Small intestine (tissue), 7 donors: ENCODE results near the gene CCR4. TPM values are rescaled to one million over a fixed set of nuclear protein-coding genes. Genes with fewer than 3 reads are reported as not detected.
"Not testable (repeated sequence)": the region's sequence is repeated elsewhere in the genome, so short reads cannot be mapped to it uniquely, and the experiment has no call there.

ENCODE experiments used
- DNase-seq, 2 donors: peaks; one replicate each; pipeline versions ENCODE4 v3.0.0 to v3.0.0-alpha.2; 2013
- FAIRE-seq: peaks from 2 replicates; lab custom pipeline; 2012; peaks lifted over from hg19 to GRCh38; lab: Jason Lieb, UNC
- H3K27ac ChIP-seq, 3 donors: one replicate each; pipeline ENCODE4 v1.5.1; 2013; ENCODE audit warnings: low read length in 2 of 3, mild to moderate bottlenecking in 2 of 3, control low read depth in 1 of 3, inconsistent platforms in 1 of 3, low read depth in 1 of 3, moderate library complexity in 1 of 3
- H3K27me3 ChIP-seq, 3 donors: one replicate each; pipeline ENCODE4 v1.6.1; 2013; ENCODE audit warnings: low read length in 3 of 3, inconsistent platforms in 1 of 3; ENCODE audit not compliant: control insufficient read depth in 3 of 3, insufficient read depth in 3 of 3
- H3K36me3 ChIP-seq, 3 donors: one replicate each; pipeline ENCODE4 v1.6.1; 2013; ENCODE audit warnings: low read length in 3 of 3, inconsistent platforms in 1 of 3, low read depth in 1 of 3, mild to moderate bottlenecking in 1 of 3, moderate library complexity in 1 of 3; ENCODE audit not compliant: control insufficient read depth in 3 of 3, insufficient read depth in 2 of 3
- H3K4me1 ChIP-seq, 3 donors: one replicate each; pipeline ENCODE4 v1.6.1; 2013; ENCODE audit warnings: low read length in 2 of 3, inconsistent platforms in 1 of 3, low read depth in 1 of 3, mild to moderate bottlenecking in 1 of 3, moderate library complexity in 1 of 3; ENCODE audit not compliant: control insufficient read depth in 3 of 3, insufficient read depth in 2 of 3
- H3K4me3 ChIP-seq, 3 donors: one replicate each; pipeline ENCODE4 v1.5.1; 2013; ENCODE audit warnings: low read length in 3 of 3, control low read depth in 1 of 3, inconsistent platforms in 1 of 3, low read depth in 1 of 3, mild to moderate bottlenecking in 1 of 3, moderate library complexity in 1 of 3
- H3K9me3 ChIP-seq, 2 donors: one replicate each; pipeline ENCODE4 v1.6.1; 2013; ENCODE audit warnings: low read depth in 1 of 2, low read length in 1 of 2; ENCODE audit not compliant: control insufficient read depth in 2 of 2, insufficient read depth in 1 of 2
- WGBS, 3 donors: extraction: QIAGEN DNeasy Blood & Tissue Kit; methylation state at CpG; one replicate each; pipeline ENCODE4 v1.1.7; 2013; 5-methylcytosine and 5-hydroxymethylcytosine counted together
- polyA plus RNA-seq, 4 donors: library from polyadenylated mRNA; stranded (reverse) in 3 of 4; unstranded in 1 of 4; fragments of 200-250 nt in 3 of 4; fragments of 120-200 nt in 1 of 4; gene quantifications; one replicate each; pipeline versions ENCODE4 v1.2.1 to v1.2.3, GENCODE V29; 2013
- donor health status: healthy with polysubstance abuse.
- donor health status: control.
- donor health status: control.
- donor health status: Bipolar disorder and iron deficiency.
- donor health status: healthy.

The CCR4 gene
- polyA plus RNA-seq, 4 donors, result 0.16 to 0.38 TPM; not detected in 2

- DNase-seq (no peak), FAIRE-seq (no peak)
- Histone ChIP-seq H3K4me1 (no peaks in the 10 kb centered on the region), H3K36me3 (no peaks in the 10 kb centered on the region), H3K27me3 (no peaks in the 10 kb centered on the region), H3K9me3 (peaks cover 0 to 10% of the 10 kb centered on the region in 2 donors), H3K4me3 (no peak overlapping the region), H3K27ac (no peak overlapping the region)
- WGBS, 3 donors, result 84 to 89% (median 87%) methylated on average over 7 of the region's 7 CpGs
Observed at GRCh38 chr3:32922078-32922477, 29.4 kb upstream of the CCR4 start.

DNA sequence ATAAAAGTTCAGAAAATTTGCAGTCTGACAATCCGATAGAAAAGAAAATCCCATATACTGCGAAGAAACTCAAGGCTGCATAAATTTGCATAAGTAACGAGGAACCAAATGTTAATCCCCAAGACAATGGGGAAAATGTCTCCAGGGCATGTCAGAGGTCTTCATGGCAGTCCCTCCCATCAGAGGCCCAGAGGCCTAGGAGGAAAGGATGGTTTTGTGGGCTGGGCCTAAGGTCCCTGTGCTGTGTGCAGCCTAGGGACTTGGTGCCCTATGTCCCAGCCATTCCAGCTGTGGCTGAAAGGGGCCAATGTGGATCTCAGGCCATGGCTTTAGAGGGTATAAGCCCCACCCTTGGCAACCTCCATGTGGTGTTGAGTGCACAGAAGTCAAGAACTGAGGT lies 21.3 kb upstream of the CCR4 start:
- FAIRE-seq, result no peak
- H3K4me1 ChIP-seq, result no peaks in the 10 kb centered on the region
- H3K9me3 ChIP-seq, result no peaks in the 10 kb centered on the region
- 93 to 97% (median 95%) methylated on average over 3 of the region's 3 CpGs for WGBS, 3 donors
- no peaks in the 10 kb centered on the region for H3K36me3 ChIP-seq
- H3K4me3 ChIP-seq, result no peak overlapping the region
- H3K27me3 ChIP-seq, result no peaks in the 10 kb centered on the region
- no peak for DNase-seq
- no peak overlapping the region for H3K27ac ChIP-seq

- DNase-seq, H3K27ac ChIP-seq, H3K27me3 ChIP-seq, H3K9me3 ChIP-seq, H3K4me3 ChIP-seq, H3K36me3 ChIP-seq, H3K4me1 ChIP-seq, FAIRE-seq: not testable (repeated sequence)
- WGBS, 3 donors, result 68 to 78% (median 75%) methylated on average over 2 of the region's 2 CpGs
Observed at GRCh38 chr3:32931273-32931672, 20.2 kb upstream of the CCR4 start.

GRCh38 chr3:32934150-32934742 lies 17.2 kb upstream of the CCR4 start:
- Histone ChIP-seq H3K27ac (no peak overlapping the region), H3K36me3 (no peaks in the 10 kb centered on the region), H3K4me3 (no peak overlapping the region), H3K9me3 (no peaks in the 10 kb centered on the region), H3K4me1 (no peaks in the 10 kb centered on the region), H3K27me3 (no peaks in the 10 kb centered on the region)
- DNase-seq, result peak; percentile 23 to 51
- 80 to 83% (median 81%) methylated on average over 5 of the region's 5 CpGs for WGBS, 3 donors
- no peak for FAIRE-seq

DNA sequence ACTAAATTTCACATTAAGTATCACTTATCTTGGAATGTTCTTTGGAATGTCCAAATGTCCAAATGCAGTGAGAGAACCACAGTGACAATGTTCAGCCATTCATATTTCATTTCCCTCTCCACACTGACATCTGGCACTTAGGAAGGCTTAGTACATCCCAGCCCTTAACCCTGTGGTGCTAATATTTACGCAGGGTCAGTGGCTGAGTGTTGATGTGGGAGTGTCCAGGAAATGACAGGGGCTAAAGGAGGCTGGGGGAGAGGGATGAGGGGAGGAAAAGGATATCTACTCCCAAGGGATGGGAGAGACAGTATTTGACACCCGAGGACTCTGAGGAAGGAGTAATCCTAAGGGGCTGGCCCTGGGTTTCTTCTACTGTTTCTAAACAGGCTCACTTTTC lies 14.1 kb upstream of the CCR4 start:
- no peak for FAIRE-seq
- Histone ChIP-seq H3K4me1 (no peaks in the 10 kb centered on the region), H3K27me3 (no peaks in the 10 kb centered on the region), H3K27ac (no peak overlapping the region), H3K9me3 (no peaks in the 10 kb centered on the region), H3K36me3 (no peaks in the 10 kb centered on the region), H3K4me3 (no peak overlapping the region)
- DNase-seq, result no peak
- WGBS, 3 donors, result 49 to 56% (median 55%) methylated on average over 2 of the region's 2 CpGs

DNA sequence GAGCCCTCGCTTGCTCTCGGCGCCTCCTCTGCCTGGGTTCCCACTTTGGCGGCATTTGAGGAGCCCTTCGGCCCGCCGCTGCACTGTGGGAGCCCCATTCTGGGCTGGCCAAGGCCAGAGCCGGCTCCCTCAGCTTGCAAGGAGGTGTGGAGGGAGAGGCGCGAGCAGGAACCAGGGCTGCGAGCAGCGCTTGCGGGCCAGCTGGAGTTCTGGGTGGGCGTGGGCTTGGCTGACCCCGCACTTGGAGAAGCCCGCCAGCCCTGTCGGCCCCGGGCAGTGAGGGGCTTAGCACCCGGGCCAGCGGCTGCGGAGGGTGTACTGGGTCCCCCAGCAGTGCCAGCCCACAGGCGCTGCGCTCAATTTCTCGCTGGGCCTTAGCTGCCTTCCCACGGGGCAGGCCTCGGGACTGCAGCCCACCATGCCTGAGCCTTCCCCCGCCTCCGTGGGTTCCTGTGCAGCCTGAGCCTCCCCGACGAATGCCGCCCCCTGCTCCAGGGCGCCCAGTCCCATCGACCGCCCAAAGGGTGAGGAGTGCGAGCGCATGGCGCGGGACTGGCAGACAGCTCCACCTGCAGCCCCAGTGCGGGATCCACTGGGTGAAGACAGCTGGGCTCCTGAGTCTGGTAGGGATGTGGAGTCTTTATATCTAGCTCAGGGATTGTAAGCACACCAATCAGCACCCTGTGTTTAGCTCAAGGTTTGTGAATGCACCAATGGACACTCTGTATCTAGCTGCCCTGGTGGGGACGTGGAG lies 11.7 kb upstream of the CCR4 start:
- not testable (repeated sequence) for FAIRE-seq, H3K9me3 ChIP-seq, H3K36me3 ChIP-seq, H3K27ac ChIP-seq, DNase-seq, H3K27me3 ChIP-seq, H3K4me1 ChIP-seq, H3K4me3 ChIP-seq
- 90 to 92% (median 92%) methylated on average over 37 to 40 of the region's 40 CpGs for WGBS, 3 donors

- Histone ChIP-seq H3K4me3 (no peak overlapping the region), H3K4me1 (no peaks in the 10 kb centered on the region), H3K9me3 (no peaks in the 10 kb centered on the region), H3K27me3 (no peaks in the 10 kb centered on the region), H3K27ac (no peak overlapping the region), H3K36me3 (no peaks in the 10 kb centered on the region)
- no peak for DNase-seq
- WGBS, 3 donors, result 89 to 95% (median 93%) methylated on average over 16 of the region's 16 CpGs
- FAIRE-seq, result no peak
Observed at GRCh38 chr3:32940726-32941125, 10.7 kb upstream of the CCR4 start.

GRCh38 chr3:32945136-32945535 lies 6.3 kb upstream of the CCR4 start:
- Histone ChIP-seq H3K9me3 (no peaks in the 10 kb centered on the region), H3K27me3 (no peaks in the 10 kb centered on the region), H3K27ac (no peak overlapping the region), H3K36me3 (no peaks in the 10 kb centered on the region), H3K4me1 (no peaks in the 10 kb centered on the region), H3K4me3 (no peak overlapping the region)
- FAIRE-seq, result no peak
- DNase-seq, result no peak
- WGBS, 3 donors, result 65 to 90% (median 81%) methylated on average over 3 of the region's 3 CpGs
